Transverse colon (tissue), 4 donors: Measurements from ENCODE around the gene NRXN2.

Source experiments
- EP300 ChIP-seq: sonication (generic); formaldehyde crosslinking; IDR thresholded peaks from one replicate; pipeline ENCODE4 v1.6.1; 2017; ENCODE audit warnings: antibody characterized with exemption, low read depth
- POLR2AphosphoS5 ChIP-seq, 3 donors: sonication (generic); formaldehyde crosslinking; IDR thresholded peaks; one replicate each; pipeline ENCODE4 v1.6.1; 2016; ENCODE audit warnings: antibody characterized with exemption in 3 of 3
- TF ChIP-seq, protein P1 (sequence below), 5 experiments: fragments of 200-600 bp in 3 of 5; fragments of 450-650 bp in 2 of 5; sonication (generic) in 3 of 5; IDR thresholded peaks; 1 replicate in 2 of 5; 2 replicates in 3 of 5; pipeline ENCODE4 v1.5.1; 2016 to 2017; ENCODE audit warnings: antibody characterized with exemption in 5 of 5, inconsistent platforms in 3 of 5, mild to moderate bottlenecking in 2 of 5, moderate library complexity in 1 of 5

DNA sequence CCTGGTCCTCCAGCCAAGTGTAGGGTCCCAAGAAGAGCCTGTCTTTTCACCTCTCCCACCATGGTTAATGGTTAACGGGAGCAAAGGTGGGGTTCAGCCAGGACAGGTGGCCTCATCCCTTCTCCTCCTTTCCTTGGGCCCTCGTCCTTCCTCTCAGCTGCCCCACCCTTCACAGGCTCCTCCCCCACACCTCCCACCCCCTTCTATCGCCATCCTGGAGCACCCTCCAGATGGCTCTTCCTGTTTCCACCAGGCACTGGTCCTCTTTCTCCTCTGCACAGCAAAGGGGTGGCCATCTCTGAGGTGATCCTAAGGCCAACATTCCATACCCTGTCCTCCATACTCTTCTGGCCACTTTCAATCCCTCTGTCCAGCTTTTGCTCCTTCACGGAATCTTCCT, 83.1 kb downstream of the NRXN2 start:
- no peak for TF ChIP-seq POLR2AphosphoS5 (IDR thresholded peaks at IDR 0.05)
- TF ChIP-seq, protein P1, sequence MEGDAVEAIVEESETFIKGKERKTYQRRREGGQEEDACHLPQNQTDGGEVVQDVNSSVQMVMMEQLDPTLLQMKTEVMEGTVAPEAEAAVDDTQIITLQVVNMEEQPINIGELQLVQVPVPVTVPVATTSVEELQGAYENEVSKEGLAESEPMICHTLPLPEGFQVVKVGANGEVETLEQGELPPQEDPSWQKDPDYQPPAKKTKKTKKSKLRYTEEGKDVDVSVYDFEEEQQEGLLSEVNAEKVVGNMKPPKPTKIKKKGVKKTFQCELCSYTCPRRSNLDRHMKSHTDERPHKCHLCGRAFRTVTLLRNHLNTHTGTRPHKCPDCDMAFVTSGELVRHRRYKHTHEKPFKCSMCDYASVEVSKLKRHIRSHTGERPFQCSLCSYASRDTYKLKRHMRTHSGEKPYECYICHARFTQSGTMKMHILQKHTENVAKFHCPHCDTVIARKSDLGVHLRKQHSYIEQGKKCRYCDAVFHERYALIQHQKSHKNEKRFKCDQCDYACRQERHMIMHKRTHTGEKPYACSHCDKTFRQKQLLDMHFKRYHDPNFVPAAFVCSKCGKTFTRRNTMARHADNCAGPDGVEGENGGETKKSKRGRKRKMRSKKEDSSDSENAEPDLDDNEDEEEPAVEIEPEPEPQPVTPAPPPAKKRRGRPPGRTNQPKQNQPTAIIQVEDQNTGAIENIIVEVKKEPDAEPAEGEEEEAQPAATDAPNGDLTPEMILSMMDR (IDR thresholded peaks at IDR 0.05), result no peak
- TF ChIP-seq EP300, result no peak
